ENCODE measurements around the gene SLC6A15. TPM values are rescaled to one million over a fixed set of nuclear protein-coding genes. Genes with fewer than 3 reads are reported as not detected.

Gene SLC6A15
- total RNA-seq, 4 donors from 2014 or later, result 5.6 to 18.7 (median 10.8) TPM

DNA sequence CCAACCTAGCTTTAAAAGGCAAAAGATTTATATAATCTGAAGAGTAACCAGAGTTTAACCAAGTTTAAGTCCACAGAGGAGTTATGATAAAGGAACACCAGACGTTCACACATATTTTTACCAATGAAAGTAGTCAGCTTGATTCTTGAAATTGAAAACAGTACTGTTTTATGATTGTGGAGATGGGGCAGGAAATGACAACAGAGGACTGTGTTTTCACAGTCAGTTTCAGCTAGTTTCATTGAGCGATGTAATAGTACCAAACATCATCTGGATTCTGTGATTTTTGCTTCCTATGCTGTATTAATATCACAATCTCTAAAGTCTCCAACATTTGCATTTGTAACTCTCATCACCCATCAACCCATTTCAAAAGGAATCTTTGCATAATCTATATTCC is 34.2 kb upstream of the SLC6A15 start:
- no peaks in the 10 kb centered on the region for H3K9me3 ChIP-seq
- 74 to 84% methylated on average over 2 of the region's 2 CpGs for WGBS, 2 donors
- no peaks in the 10 kb centered on the region for H3K36me3 ChIP-seq
- no peak overlapping the region for H3K4me3 ChIP-seq
- H3K27ac ChIP-seq, result no peak overlapping the region
- TF ChIP-seq, protein P1, sequence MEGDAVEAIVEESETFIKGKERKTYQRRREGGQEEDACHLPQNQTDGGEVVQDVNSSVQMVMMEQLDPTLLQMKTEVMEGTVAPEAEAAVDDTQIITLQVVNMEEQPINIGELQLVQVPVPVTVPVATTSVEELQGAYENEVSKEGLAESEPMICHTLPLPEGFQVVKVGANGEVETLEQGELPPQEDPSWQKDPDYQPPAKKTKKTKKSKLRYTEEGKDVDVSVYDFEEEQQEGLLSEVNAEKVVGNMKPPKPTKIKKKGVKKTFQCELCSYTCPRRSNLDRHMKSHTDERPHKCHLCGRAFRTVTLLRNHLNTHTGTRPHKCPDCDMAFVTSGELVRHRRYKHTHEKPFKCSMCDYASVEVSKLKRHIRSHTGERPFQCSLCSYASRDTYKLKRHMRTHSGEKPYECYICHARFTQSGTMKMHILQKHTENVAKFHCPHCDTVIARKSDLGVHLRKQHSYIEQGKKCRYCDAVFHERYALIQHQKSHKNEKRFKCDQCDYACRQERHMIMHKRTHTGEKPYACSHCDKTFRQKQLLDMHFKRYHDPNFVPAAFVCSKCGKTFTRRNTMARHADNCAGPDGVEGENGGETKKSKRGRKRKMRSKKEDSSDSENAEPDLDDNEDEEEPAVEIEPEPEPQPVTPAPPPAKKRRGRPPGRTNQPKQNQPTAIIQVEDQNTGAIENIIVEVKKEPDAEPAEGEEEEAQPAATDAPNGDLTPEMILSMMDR (IDR thresholded peaks at IDR 0.05), result no peak
- no peak for TF ChIP-seq POLR2A (IDR thresholded peaks at IDR 0.05)
- intact Hi-C loops (cut with DNase I), result no loop called here
- no peaks in the 10 kb centered on the region for H3K4me1 ChIP-seq
- no peak for DNase-seq
- H3K27me3 ChIP-seq, result no peaks in the 10 kb centered on the region

- Histone ChIP-seq H3K4me3 (no peak overlapping the region), H3K36me3 (no peaks in the 10 kb centered on the region), H3K4me1 (no peaks in the 10 kb centered on the region), H3K9me3 (no peaks in the 10 kb centered on the region), H3K27me3 (no peaks in the 10 kb centered on the region), H3K27ac (no peak overlapping the region)
- TF ChIP-seq POLR2A (IDR thresholded peaks at IDR 0.05), result no peak
- TF ChIP-seq, protein P1 (IDR thresholded peaks at IDR 0.05), result no peak
- intact Hi-C loops (cut with DNase I), result no loop called here
- 69 to 79% methylated on average over 2 to 3 of the region's 3 CpGs for WGBS, 2 donors
- DNase-seq, result no peak
Measured at GRCh38 chr12:84937415-84937814, 24.8 kb upstream of the SLC6A15 start.

DNA sequence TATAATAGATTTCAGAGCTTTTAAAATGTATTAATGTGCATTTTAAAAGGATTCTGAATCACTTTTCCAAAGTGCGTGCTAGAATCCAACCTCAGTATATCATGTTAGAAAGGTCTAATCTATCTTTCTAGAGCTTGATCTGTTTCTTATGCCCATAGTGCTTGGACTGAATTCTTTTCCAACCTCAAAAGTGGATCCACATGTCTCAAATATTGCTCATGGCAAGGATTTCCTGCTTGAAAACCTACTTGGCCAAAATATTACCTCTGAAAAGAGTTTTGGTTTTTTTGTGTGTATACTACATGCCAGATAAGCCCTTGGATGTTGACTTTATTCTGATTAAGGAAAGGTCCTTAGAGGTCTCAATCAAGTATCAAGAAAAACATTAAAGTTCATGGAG is 16.9 kb upstream of the SLC6A15 start:
- TF ChIP-seq, protein P1 (IDR thresholded peaks at IDR 0.05), result no peak
- no peak for TF ChIP-seq POLR2A (IDR thresholded peaks at IDR 0.05)
- intact Hi-C loops (cut with DNase I), result no loop called here
- Histone ChIP-seq H3K27me3 (no peaks in the 10 kb centered on the region), H3K36me3 (no peaks in the 10 kb centered on the region), H3K4me1 (no peaks in the 10 kb centered on the region), H3K27ac (no peak overlapping the region), H3K4me3 (no peak overlapping the region), H3K9me3 (no peaks in the 10 kb centered on the region)
- no peak for DNase-seq
- 89 to 94% methylated on average over 1 of the region's 1 CpG for WGBS, 2 donors

DNA sequence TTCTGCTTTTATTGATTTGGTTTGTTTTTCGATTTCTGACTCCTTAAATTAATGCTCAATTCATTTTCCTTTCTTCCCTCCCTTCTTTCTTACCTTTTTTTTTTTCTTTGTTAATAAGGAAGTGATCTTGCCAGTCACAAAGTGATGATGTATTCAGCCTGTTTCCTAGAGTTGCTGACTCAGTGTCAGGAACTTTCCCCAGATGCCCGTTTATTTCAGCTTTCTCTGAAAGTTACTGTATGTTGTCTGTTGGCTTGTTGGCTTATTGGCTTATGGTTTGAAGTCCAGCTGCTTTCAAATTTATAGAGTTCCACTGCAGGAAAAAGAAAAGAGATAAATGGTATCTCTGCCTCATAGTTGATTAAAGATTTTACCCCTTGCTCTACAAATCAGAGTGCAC is 12.4 kb upstream of the SLC6A15 start:
- WGBS, 2 donors, result 18 to 32% methylated on average over 2 of the region's 2 CpGs
- Histone ChIP-seq H3K4me1 (no peaks in the 10 kb centered on the region), H3K9me3 (no peaks in the 10 kb centered on the region), H3K27me3 (no peaks in the 10 kb centered on the region), H3K4me3 (no peak overlapping the region), H3K36me3 (no peaks in the 10 kb centered on the region), H3K27ac (no peak overlapping the region)
- no peak for DNase-seq
- intact Hi-C loops (cut with DNase I), result no loop called here
- TF ChIP-seq, protein P1 (IDR thresholded peaks at IDR 0.05), result no peak
- TF ChIP-seq POLR2A (IDR thresholded peaks at IDR 0.05), result no peak

DNA sequence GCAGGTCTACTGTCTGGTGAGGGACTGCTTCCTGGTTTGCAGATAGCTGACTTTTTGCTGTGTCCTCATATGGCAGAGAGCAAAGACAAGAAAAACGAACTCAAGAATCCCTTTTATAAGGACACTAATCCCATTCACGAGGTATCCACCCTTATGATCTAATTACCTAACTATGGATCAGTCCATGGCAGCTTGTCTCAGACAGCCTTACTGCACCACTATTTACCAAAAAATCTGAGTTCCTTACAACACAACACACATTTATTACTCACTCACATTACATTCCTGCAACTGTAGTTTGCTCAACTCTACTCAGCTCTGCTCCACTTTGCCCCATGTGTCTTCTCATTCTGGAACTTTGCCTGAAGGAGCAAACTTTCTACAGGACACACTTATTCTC is 10.1 kb upstream of the SLC6A15 start:
- no peak overlapping the region for H3K4me3 ChIP-seq
- H3K4me1 ChIP-seq, result no peaks in the 10 kb centered on the region
- no peaks in the 10 kb centered on the region for H3K36me3 ChIP-seq
- H3K9me3 ChIP-seq, result no peaks in the 10 kb centered on the region
- DNase-seq, result no peak
- no peak for TF ChIP-seq POLR2A (IDR thresholded peaks at IDR 0.05)
- TF ChIP-seq, protein P1 (IDR thresholded peaks at IDR 0.05), result no peak
- no peak overlapping the region for H3K27ac ChIP-seq
- WGBS, 2 donors, result 33 to 46% methylated on average over 2 of the region's 2 CpGs
- intact Hi-C loops (cut with DNase I), result no loop called here
- H3K27me3 ChIP-seq, result no peaks in the 10 kb centered on the region

All from esophagus squamous epithelium (tissue), 5 donors.